Stimulated activated CD8-positive, alpha-beta memory T cell treated with anti-CD3 and anti-CD28 coated beads, Interleukin-12 subunit alpha, Interleukin-12 subunit beta, amount 100 ng/mL, for 24 hours (primary cell): ENCODE results near the gene PLAC1.

Experiments used
- DNase-seq: peaks from one replicate; pipeline ENCODE4 v3.0.0-alpha.2; 2020; ENCODE audit errors: extremely low read depth

The PLAC1 gene

GRCh38 chrX:134670134-134670924 is 12.1 kb upstream of the PLAC1 start:
- DNase-seq: no peak

- no peak for DNase-seq
Measured at GRCh38 chrX:134669378-134670098, 11.3 kb upstream of the PLAC1 start.

GRCh38 chrX:134664202-134664601 is 5.9 kb upstream of the PLAC1 start:
- no peak for DNase-seq

- DNase-seq: no peak
Measured at GRCh38 chrX:134661295-134661694, 3.0 kb upstream of the PLAC1 start.

DNA sequence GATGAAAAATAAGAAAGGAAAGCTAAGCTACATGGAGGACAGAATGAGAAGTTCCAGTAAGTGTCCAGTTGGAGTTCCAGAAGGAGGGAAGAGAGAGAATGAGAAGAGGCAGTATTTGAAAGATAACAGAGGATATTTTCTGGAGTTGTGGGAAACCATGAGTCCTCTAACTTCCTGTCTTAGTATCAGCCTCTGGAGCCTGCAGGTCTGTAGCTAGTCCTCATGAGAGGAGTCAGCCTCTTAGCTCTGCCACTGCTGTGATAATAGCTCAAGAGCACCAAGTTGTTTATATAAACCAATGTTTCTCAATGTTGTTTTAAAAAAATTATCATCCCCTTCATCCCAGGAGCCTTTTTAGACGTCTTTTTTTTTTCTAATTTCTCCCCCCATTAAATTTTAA is 2.4 kb upstream of the PLAC1 start:
- DNase-seq: no peak

DNA sequence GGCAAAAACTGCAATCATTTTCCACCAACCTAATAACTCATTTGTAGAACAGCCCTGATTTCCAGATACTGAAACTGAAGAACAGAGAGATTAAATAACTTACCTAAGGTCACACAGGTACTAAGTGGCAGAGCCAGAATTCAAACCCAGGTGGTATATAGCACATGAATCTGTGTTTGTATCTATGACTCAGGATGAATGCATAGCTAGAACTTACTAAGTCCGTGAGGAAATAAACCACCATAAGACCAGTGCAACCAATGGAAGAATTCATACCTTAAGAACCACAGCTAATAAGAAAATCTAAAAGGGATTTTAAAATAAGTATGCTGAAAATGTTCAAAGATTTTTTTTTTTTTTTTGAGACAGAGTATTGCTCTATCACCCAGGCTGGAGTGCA is 1.5 kb upstream of the PLAC1 start:
- DNase-seq: no peak

DNA sequence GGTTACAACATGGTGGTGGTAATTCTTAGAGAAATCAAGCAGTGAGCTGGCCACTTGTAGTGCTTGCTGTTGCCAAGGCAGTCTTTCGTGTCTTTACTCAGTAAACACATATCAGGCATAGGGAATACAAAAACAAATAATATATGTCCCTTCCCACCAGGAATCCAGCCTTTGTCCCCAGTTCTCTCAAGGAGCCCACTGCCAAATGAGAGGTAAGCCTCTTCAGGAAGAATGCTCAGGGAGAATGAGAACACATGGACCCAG is 421 bp upstream of the PLAC1 start:
- no peak for DNase-seq

GRCh38 chrX:134654398-134655012 is 3.8 kb downstream of the PLAC1 start:
- no peak for DNase-seq

- no peak for DNase-seq
Measured at GRCh38 chrX:134653835-134654234, 4.4 kb downstream of the PLAC1 start.

DNA sequence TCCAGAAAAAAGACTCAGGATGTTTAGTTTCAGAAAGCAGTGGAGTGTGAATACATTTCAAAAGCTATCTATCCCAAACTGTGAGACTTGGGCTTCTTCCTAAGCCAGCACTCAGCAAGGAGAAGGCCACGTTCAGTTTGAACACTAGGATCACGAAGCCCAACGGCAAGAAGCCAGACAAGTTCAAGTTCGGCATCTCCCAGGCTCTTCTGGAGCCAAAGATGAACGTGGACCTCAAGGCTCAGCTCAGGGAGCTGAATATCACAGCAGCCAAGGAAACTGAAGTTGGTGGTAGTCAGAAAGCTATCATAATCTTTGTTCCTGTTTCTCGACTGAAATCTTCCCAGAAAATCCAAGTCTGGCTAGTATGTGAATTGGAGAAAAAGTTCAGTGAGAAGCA is 7.6 kb downstream of the PLAC1 start:
- DNase-seq: no peak

DNA sequence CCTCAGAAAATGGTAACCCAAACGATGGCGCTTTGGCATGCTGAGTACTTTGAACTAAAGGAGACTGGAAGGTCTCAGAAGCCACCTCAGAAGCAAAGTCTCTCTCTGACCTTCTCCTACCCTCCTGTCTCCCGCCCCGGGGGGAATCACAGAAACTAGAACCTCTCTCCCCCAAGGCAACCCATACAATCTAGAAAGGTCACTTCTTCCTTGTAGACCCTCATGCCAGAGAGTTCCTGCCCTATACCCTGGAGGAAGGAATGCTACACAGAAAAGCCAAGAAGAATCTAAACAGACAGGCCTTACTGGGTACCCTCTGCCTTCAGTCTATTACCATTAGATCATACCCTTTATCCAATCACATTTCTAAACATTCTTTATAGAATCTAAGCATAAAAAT is 8.5 kb downstream of the PLAC1 start:
- no peak for DNase-seq

GRCh38 chrX:134647477-134647877 is 10.8 kb downstream of the PLAC1 start:
- no peak for DNase-seq

GRCh38 chrX:134646691-134647090 is 11.6 kb downstream of the PLAC1 start:
- no peak for DNase-seq

DNA sequence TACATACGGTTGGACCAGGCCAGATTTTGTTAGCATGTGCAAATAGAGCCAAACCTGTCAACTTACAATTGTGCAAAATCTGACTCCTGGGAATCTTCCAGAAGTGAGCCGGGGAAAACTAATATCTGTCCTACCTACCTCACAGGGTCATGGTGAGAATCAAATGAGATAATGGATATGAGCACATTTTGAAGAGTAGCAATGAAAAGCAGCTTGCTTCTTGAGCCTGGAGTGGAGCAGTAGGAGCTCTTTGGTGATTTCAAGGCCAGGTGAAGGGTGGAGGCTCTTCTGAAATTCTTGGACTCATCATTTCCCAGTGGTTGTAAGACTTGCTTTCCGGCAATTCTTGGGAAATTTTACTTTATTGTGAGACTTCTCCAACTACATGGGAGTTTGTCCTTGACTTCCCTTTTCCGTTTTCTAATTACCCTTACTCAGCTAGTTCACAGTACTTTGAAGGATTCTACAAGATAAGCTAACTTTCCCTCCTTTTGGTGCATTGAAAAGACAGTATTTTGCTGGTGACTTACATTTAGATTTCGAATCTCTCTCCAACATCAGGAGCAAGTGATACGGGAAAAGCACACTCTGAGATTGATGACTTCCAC is 12.2 kb downstream of the PLAC1 start:
- no peak for DNase-seq

DNA sequence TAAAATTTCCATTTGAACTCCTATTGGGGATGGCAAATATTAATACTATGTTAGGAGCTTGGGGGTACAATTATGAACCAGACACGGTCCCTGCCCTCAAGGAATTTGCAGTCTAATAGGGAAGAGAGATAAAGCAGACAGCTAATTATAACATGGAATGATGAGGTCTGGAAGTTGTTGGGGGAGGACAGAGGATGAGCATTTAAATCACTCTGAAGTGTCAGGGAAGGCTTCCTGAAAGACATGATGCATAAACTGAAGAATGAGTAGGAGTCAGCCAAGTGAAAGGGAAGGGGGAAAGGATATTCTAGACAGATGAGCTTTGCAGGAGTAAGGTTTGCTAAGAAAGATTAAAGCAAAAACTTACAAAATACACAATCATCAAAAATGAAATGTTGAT is 15.9 kb downstream of the PLAC1 start:
- no peak for DNase-seq

- no peak for DNase-seq
Measured at GRCh38 chrX:134641346-134641745, 16.9 kb downstream of the PLAC1 start.

DNA sequence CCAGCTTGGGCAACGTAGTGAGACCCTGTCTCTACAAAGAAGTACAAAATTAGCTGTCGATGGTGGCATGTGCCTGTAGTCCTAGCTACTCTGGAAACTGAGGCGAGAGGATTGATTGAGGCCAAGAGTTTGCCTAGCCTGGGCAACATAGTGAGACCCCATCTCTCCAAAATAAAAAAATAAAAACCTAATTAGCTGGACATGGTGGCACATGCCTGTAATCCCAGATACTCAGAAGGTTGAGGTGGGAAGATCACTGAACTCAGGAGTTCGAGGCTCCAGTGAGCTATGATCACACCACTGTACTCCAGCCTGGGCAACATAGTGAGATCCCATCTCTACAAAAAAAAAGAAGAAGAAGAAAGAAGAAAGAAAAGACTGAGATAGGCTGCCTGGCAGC is 17.4 kb downstream of the PLAC1 start:
- no peak for DNase-seq

- DNase-seq: no peak
Measured at GRCh38 chrX:134636851-134637250, 21.4 kb downstream of the PLAC1 start.

DNA sequence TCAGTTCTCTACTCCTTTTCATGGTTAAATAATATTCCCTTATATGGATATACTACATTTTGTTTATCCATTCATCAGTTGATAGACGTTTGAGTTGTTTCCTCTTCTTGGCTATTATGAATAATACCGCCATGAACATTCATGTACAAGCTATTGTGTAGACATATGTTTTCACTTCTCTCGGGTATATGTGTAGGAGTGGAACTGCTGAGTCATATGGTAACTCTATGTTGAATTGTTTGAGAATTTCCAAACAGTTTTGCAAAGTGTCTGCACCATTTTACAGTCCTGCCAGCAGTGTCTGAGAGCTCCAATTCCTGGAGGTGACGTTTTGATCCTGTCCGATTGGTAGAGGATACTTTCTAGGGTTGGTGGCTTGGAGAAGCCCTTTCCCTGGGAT is 23.6 kb downstream of the PLAC1 start:
- DNase-seq: no peak

- no peak for DNase-seq
Measured at GRCh38 chrX:134633832-134634231, 24.4 kb downstream of the PLAC1 start.

DNA sequence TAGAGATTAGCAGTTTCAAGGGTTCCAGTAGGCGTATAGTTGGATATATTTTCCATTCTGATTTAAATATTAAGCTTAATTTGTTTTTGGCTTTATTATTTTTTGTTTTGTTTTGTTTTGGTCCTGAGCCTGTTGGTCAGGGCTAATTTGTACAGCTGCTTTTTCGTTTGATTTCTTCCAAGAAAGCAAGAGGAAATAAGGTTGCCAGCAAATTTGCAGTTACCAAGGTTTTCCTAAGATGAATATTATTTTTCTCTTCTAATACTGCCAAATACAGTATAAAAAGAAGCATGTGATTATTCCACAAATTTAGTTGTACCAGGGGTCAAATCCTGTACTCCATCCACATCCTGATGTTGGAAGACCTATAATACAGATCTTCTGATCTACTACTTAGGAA is 24.9 kb downstream of the PLAC1 start:
- no peak for DNase-seq

DNA sequence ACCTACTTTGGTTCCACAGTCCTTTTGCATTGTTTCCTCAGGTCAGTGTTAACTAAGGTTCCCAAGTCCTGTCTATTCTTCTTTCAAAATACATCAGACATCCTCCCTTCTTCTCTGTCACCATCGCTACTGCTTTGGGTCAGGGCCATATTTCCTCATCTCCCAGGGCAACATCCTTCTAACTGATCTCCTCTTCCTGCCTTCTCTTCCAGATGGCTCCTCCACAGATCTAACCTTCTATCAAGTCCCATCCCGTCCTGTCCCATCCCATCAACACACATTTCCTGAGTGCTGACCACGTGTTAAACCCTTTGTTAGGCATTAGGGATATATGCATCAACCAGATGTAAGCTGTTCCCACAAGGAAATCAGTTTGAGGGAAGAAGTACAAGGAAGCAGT is 25.9 kb downstream of the PLAC1 start:
- no peak for DNase-seq
